ENCODE results near the gene TOP2A. TPM values are rescaled to one million over a fixed set of nuclear protein-coding genes. Genes with fewer than 3 reads are reported as not detected.

TOP2A gene
- total RNA-seq, 4 donors from 2014 or later: 8.1 to 45.2 (median 22.2) TPM

Other genes with a start within 250 kb of the TOP2A start
- 100 to 1,000 TPM; 221 to 547 (median 297) TPM for gene RAPGEFL1, start 240.4 kb downstream of the TOP2A start, total RNA-seq
- gene WIPF2, start 198.6 kb downstream of the TOP2A start, total RNA-seq: 10 to 100 TPM; 18.2 to 25.5 (median 21.6) TPM
- 1 to 10 TPM; 2.7 to 5.3 (median 3.3) TPM for gene CDC6, start 130.0 kb downstream of the TOP2A start, total RNA-seq
- gene RARA, start 108.7 kb downstream of the TOP2A start, total RNA-seq: 10 to 100 TPM; 19.4 to 32.1 (median 28.3) TPM
- gene GJD3, start 53.2 kb downstream of the TOP2A start, total RNA-seq: 1 to 10 TPM in 1 of 4 donors, not detected in 3; 2.1 TPM
- gene IGFBP4, start 25.6 kb upstream of the TOP2A start, total RNA-seq: 10 to 100 TPM; 45.0 to 88.8 (median 74.6) TPM
- 1,000 to 10,000 TPM in 2 of 4 donors, 100 to 1,000 TPM in 2; 730 to 1,745 (median 1,078) TPM for gene TNS4, start 83.7 kb upstream of the TOP2A start, total RNA-seq
- gene CCR7, start 147.6 kb upstream of the TOP2A start, total RNA-seq: 1 to 10 TPM in 1 of 4 donors, not detected in 3; 1.2 TPM
- 100 to 1,000 TPM in 1 of 4 donors, 10 to 100 TPM in 3; 65.5 to 104 (median 75.9) TPM for gene SMARCE1, start 229.9 kb upstream of the TOP2A start, total RNA-seq
- gene KRT222, start 247.3 kb upstream of the TOP2A start, total RNA-seq: under 1 TPM in 1 of 4 donors, not detected in 3; 0.26 TPM